Loucy (cell line): ENCODE results near the gene CALCR.

Experiments used
- H2AFZ ChIP-seq: fragments of 200-600 bp; sonication (generic); 2 replicates; pipeline ENCODE4 v1.6.0; 2016; ENCODE audit warnings: antibody characterized with exemption, mild to moderate bottlenecking, low read length, moderate library complexity
- H3F3A ChIP-seq: fragments of 200-600 bp; 2 replicates; pipeline ENCODE4 v1.6.0; 2016; ENCODE audit warnings: antibody characterized with exemption, low read depth, mild to moderate bottlenecking
- H3K27me3 ChIP-seq: fragments of 200-600 bp; sonication (generic); 2 replicates; pipeline ENCODE4 v1.6.1; 2014; ENCODE audit warnings: low read length, mild to moderate bottlenecking; ENCODE audit not compliant: insufficient read depth, poor library complexity, severe bottlenecking
- H3K36me3 ChIP-seq: fragments of 200-600 bp; sonication (generic); 2 replicates; pipeline ENCODE4 v1.6.1; 2016; ENCODE audit warnings: low read length; ENCODE audit not compliant: insufficient read depth
- H3K4me1 ChIP-seq: fragments of 200-600 bp; sonication (generic); 2 replicates; pipeline ENCODE4 v1.5.1; 2014; ENCODE audit warnings: low read length, mild to moderate bottlenecking; ENCODE audit not compliant: insufficient read depth, poor library complexity, severe bottlenecking
- H3K4me2 ChIP-seq: fragments of 200-600 bp; sonication (generic); 2 replicates; pipeline ENCODE4 v1.6.0; 2014; ENCODE audit warnings: antibody characterized with exemption, low read length, low read depth, mild to moderate bottlenecking; ENCODE audit not compliant: poor library complexity, severe bottlenecking
- H3K4me3 ChIP-seq: fragments of 200-600 bp; sonication (generic); 2 replicates; pipeline ENCODE4 v1.5.1; 2014; ENCODE audit warnings: low read length, mild to moderate bottlenecking, mixed read lengths; ENCODE audit not compliant: poor library complexity, severe bottlenecking
- H3K79me2 ChIP-seq: fragments of 200-600 bp; sonication (generic); 2 replicates; pipeline ENCODE4 v1.6.1; 2014; ENCODE audit warnings: low read length; ENCODE audit not compliant: insufficient read depth
- H3K9ac ChIP-seq: fragments of 200-600 bp; sonication (generic); 2 replicates; pipeline ENCODE4 v1.6.0; 2014; ENCODE audit warnings: mild to moderate bottlenecking, low read depth, low read length, moderate library complexity; ENCODE audit not compliant: poor library complexity, severe bottlenecking
- H3K9me2 ChIP-seq: fragments of 200-600 bp; sonication (generic); replicated peaks from 2 replicates; pipeline ENCODE4 v1.6.1; 2016; ENCODE audit warnings: low read depth, low read length, mixed read lengths
- H3K9me3 ChIP-seq: fragments of 200-600 bp; sonication (generic); 2 replicates; pipeline ENCODE4 v1.6.1; 2014; ENCODE audit warnings: mild to moderate bottlenecking, antibody characterized with exemption, low read length, low read depth; ENCODE audit not compliant: insufficient read depth
- H4K20me1 ChIP-seq: fragments of 200-600 bp; sonication (generic); 2 replicates; pipeline ENCODE4 v1.6.0; 2014; ENCODE audit warnings: antibody characterized with exemption, low read length, mild to moderate bottlenecking; ENCODE audit not compliant: insufficient read depth, poor library complexity, severe bottlenecking
- CTCF ChIP-seq: fragments of 200-600 bp; sonication (generic); conservative IDR thresholded peaks from 2 replicates; pipeline ENCODE4 v1.5.1; 2014; ENCODE audit warnings: mild to moderate bottlenecking, antibody characterized with exemption, low read length
- EZH2phosphoT487 ChIP-seq: fragments of 200-600 bp; IDR thresholded peaks from 2 replicates; pipeline ENCODE4 v1.6.1; 2018; ENCODE audit warnings: antibody characterized with exemption, mild to moderate bottlenecking, moderate library complexity, borderline replicate concordance

The CALCR gene

GRCh38 chr7:93426155-93426696, 148.3 kb downstream of the CALCR start:
- no peak overlapping the region for H3K9ac ChIP-seq
- no peaks in the 10 kb centered on the region for H3K9me3 ChIP-seq
- no peak overlapping the region for H2AFZ ChIP-seq
- H3F3A ChIP-seq = peaks cover 2% of the 10 kb centered on the region; the same call in 1 of the 2 replicates
- no peaks in the 10 kb centered on the region for H3K79me2 ChIP-seq
- peaks cover 67% of the 10 kb centered on the region for H3K27me3 ChIP-seq
- H3K9me2 ChIP-seq = no peaks in the 10 kb centered on the region
- TF ChIP-seq EZH2phosphoT487 (no peak), CTCF (no peak)
- H3K4me3 ChIP-seq = no peak overlapping the region
- H3K36me3 ChIP-seq = no peaks in the 10 kb centered on the region
- H4K20me1 ChIP-seq = no peaks in the 10 kb centered on the region
- no peak overlapping the region for H3K4me2 ChIP-seq
- peaks cover 11% of the 10 kb centered on the region for H3K4me1 ChIP-seq

DNA sequence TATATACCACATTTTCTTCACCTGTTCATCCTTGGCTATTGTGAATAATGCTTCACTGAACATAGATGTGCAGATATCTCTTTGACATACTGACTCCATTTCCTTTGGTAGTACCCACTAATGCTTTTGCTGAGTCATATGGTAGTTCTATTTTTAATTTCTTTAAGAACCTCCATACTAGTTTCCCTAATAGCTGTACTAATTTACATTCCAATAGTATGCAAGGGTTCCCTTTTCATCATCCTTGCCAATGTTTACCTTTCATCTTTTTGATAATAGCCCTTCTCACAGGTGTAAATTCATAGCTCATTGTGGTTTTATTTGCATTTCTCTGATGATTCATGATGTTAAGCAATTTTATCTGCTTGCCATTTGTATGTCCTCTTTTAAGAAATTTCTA, 159.9 kb downstream of the CALCR start:
- Histone ChIP-seq H3K36me3 (no peaks in the 10 kb centered on the region), H4K20me1 (no peaks in the 10 kb centered on the region), H3K4me1 (no peaks in the 10 kb centered on the region), H2AFZ (no peak overlapping the region), H3K9me2 (no peaks in the 10 kb centered on the region), H3K9ac (no peak overlapping the region), H3K79me2 (no peaks in the 10 kb centered on the region), H3K4me2 (no peak overlapping the region), H3K4me3 (no peak overlapping the region), H3K27me3 (peaks cover 39% of the 10 kb centered on the region), H3K9me3 (no peaks in the 10 kb centered on the region), H3F3A (no peaks in the 10 kb centered on the region)
- TF ChIP-seq CTCF (no peak), EZH2phosphoT487 (no peak)

GRCh38 chr7:93409324-93409723, 165.2 kb downstream of the CALCR start:
- no peaks in the 10 kb centered on the region for H4K20me1 ChIP-seq

More at GRCh38 chr7:93409324-93409723, 165.2 kb downstream of the CALCR start:
- Histone ChIP-seq H3K9me3 (no peaks in the 10 kb centered on the region), H3K27me3 (peaks cover 7% of the 10 kb centered on the region), H2AFZ (no peak overlapping the region), H3K4me1 (no peaks in the 10 kb centered on the region), H3K9ac (no peak overlapping the region), H3K36me3 (no peaks in the 10 kb centered on the region), H3K9me2 (no peaks in the 10 kb centered on the region), H3K4me3 (no peak overlapping the region), H3K79me2 (no peaks in the 10 kb centered on the region), H3F3A (no peaks in the 10 kb centered on the region), H3K4me2 (no peak overlapping the region)
- TF ChIP-seq CTCF = no peak
- TF ChIP-seq EZH2phosphoT487 = no peak
